Astrocyte of the spinal cord (primary cell): ENCODE measurements around the gene ABCA9.

ENCODE experiments used
- DNase-seq: peaks from one replicate; pipeline ENCODE4 v3.0.0; 2011; ENCODE audit warnings: low read depth, low spot score
- H3K4me3 ChIP-seq: 2 replicates; pipeline ENCODE4 v1.5.1; 2011; ENCODE audit warnings: low read depth, mild to moderate bottlenecking, low read length, moderate library complexity
- CTCF ChIP-seq: IDR thresholded peaks from 2 replicates; pipeline ENCODE4 v1.5.1; 2012; ENCODE audit warnings: low read depth, mild to moderate bottlenecking, low read length, inconsistent platforms
- in situ Hi-C: cut with HindIII; loops from 2 replicates; pipeline ENCODE4 v1.10.0; 2017; ENCODE audit warnings: low sequenced_read_pairs

Gene ABCA9

GRCh38 chr17:68924793-68925720 is 135.7 kb downstream of the ABCA9 start:
- no peak for DNase-seq
- in situ Hi-C loops = no loop called here
- no peak overlapping the region for H3K4me3 ChIP-seq
- no peak for TF ChIP-seq CTCF
